Measurements from ENCODE around the gene DTNA. TPM values are rescaled to one million over a fixed set of nuclear protein-coding genes. Genes with fewer than 3 reads are reported as not detected.

The DTNA gene
- total RNA-seq, 4 donors from 2014 or later, result 110 to 254 (median 204) TPM

DNA sequence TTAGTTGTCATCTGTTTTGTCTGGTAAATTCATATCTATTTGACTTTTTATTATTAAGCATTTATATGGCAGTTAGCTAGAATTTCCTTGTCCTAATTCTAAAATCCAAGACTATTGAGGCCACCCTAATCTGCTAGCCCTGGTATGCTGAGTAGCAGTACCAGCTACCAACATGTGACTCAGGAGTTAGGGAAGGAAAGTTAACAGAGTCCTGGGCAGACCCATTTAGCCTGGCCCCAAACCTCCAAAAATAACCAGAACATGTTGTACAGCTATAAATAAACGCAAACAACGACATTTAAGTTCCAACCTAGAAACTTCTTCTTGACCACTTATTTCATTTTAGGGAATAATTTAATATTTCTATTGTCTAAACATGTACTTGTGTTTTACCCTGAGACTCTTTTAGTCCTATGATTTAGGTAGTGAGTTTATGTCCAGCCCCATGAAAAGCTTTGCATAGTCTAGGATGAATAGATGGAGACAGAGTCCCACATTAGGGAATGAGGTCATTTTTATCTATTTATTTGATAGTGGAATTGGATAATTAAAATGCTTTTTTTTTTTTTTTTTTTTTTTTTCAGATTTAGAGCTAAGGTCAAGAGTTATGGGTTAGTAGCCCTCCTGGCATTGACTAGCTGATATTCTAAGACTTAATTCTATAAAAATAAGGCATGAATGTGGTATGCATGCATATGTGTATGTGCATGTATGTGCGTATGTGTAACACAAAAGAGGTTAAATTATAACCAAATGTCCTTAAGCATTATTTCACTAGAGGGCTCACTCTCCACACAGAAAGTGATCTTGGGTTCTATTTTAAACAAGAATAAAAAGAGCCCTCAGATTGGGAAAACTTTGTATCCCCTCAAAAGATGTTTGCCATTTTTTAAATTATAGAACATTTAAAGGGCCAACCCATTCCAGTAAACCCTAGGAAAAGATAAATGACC lies 171.1 kb downstream of the DTNA start:
- no peak for TF ChIP-seq EP300 (IDR thresholded peaks at IDR 0.05)
- no peak for TF ChIP-seq POLR2AphosphoS5 (IDR thresholded peaks at IDR 0.05)
- no peak for TF ChIP-seq POLR2A (IDR thresholded peaks at IDR 0.05)
- TF ChIP-seq, protein P1, sequence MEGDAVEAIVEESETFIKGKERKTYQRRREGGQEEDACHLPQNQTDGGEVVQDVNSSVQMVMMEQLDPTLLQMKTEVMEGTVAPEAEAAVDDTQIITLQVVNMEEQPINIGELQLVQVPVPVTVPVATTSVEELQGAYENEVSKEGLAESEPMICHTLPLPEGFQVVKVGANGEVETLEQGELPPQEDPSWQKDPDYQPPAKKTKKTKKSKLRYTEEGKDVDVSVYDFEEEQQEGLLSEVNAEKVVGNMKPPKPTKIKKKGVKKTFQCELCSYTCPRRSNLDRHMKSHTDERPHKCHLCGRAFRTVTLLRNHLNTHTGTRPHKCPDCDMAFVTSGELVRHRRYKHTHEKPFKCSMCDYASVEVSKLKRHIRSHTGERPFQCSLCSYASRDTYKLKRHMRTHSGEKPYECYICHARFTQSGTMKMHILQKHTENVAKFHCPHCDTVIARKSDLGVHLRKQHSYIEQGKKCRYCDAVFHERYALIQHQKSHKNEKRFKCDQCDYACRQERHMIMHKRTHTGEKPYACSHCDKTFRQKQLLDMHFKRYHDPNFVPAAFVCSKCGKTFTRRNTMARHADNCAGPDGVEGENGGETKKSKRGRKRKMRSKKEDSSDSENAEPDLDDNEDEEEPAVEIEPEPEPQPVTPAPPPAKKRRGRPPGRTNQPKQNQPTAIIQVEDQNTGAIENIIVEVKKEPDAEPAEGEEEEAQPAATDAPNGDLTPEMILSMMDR (IDR thresholded peaks at IDR 0.05), result no peak
- H3K27ac ChIP-seq, result peak overlapping the region; percentile 15 to 54 (median 48)
- ATAC-seq, result peak; percentile 58
- H3K9me3 ChIP-seq, result no peaks in the 10 kb centered on the region
- no peak overlapping the region for H3K4me3 ChIP-seq
- 61 to 62% methylated on average over 3 of the region's 3 CpGs for WGBS, 2 donors (ENCODE audit: low coverage in 1 of 2)
- no peaks in the 10 kb centered on the region for H3K27me3 ChIP-seq
- H3K4me1 ChIP-seq, result peaks cover 3 to 16% (median 6%) of the 10 kb centered on the region in 3 donors
- peaks cover 0 to 70% of the 10 kb centered on the region in 2 donors for H3K36me3 ChIP-seq

DNA sequence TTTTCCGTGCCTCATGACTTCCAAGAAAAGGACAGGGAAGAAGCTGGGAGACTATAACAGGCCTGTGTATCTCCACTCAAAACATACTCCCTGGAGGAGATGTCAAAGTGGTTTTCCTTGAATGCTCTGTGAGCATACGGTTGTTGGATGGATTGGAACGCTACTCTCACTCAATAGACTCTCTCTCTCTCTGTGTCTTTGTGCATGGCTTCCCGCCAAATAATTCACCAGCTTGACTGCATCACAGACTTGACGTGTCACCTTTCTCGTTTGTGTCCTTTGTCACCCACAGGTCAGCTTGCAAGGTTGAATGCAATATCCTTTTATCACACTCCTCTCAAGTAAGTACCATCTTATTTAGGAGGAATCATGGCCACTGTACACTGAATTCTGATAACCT lies 174.3 kb downstream of the DTNA start:
- 89 to 92% methylated on average over 5 to 6 of the region's 6 CpGs for WGBS, 2 donors (ENCODE audit: low coverage in 1 of 2)
- no peaks in the 10 kb centered on the region for H3K9me3 ChIP-seq
- no peak overlapping the region for H3K4me3 ChIP-seq
- ATAC-seq, result no peak
- H3K4me1 ChIP-seq, result peaks cover 3 to 16% (median 6%) of the 10 kb centered on the region in 3 donors
- no peak overlapping the region for H3K27ac ChIP-seq
- peaks cover 0 to 82% of the 10 kb centered on the region in 2 donors for H3K36me3 ChIP-seq
- TF ChIP-seq POLR2A (IDR thresholded peaks at IDR 0.05) (no peak), EP300 (IDR thresholded peaks at IDR 0.05) (no peak), POLR2AphosphoS5 (IDR thresholded peaks at IDR 0.05) (no peak)
- TF ChIP-seq, protein P1 (IDR thresholded peaks at IDR 0.05), result no peak
- H3K27me3 ChIP-seq, result no peaks in the 10 kb centered on the region

DNA sequence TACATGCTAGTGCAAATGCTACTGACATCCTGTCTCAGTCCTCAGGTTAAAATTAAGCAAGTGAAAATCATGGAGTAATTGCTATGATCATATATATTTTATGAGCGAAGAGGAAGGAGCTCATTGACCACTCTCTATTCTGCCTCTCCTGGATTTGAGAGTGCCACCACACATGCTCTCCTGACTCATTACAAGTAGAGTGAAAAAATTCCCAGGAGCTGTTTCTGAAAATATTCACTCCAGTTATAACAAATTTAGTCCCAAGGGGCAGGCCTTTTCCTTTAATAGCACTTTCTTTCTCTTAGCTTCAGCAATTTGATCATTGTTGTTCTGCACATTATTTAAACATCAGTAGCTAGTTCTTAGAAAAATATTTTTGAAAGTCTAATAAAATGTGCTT lies 176.1 kb downstream of the DTNA start:
- no peak for TF ChIP-seq POLR2AphosphoS5 (IDR thresholded peaks at IDR 0.05)
- TF ChIP-seq, protein P1 (IDR thresholded peaks at IDR 0.05), result no peak
- no peak for TF ChIP-seq EP300 (IDR thresholded peaks at IDR 0.05)
- TF ChIP-seq POLR2A (IDR thresholded peaks at IDR 0.05), result no peak
- Histone ChIP-seq H3K36me3 (peaks cover 0 to 95% of the 10 kb centered on the region in 2 donors), H3K9me3 (no peaks in the 10 kb centered on the region), H3K4me1 (peaks cover 0 to under 1% (median 0%) of the 10 kb centered on the region in 3 donors), H3K27ac (no peak overlapping the region), H3K27me3 (no peaks in the 10 kb centered on the region), H3K4me3 (no peak overlapping the region)
- 100% methylated on average over 1 of the region's 1 CpG for WGBS, 2 donors (ENCODE audit: low coverage in 1 of 2)
- ATAC-seq, result no peak

DNA sequence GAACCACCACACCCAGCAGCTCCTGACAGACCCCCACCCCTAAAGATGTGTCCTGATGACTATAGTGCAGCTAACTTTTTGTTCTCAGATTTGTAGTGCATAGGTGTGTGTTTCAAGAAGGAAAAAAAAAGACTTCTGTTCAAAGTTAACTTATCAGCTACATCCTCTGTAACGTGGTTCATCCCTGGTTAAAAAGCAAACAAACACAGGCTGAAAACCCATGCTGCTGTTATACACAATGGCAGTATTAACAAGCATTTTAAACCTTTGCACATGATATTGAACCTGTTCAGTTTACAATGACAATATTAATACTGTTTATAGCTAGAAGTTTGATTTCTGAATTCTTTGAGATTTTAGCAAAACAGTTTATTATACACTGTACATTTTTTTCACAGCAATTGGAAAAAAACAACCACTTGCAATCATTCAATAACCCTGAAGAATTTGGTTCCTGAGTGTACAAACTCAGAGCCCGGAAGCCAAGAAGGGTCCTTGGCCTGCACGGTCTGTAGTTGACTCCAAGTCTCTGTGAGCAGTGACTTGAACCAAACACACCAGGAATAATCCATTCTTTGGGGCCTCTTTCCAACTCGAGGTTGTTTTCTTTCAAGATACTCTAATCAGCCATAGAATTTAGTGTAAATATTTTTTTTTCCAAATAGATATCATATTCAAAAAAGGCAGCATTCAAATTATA lies 177.9 kb downstream of the DTNA start:
- H3K4me1 ChIP-seq, result no peaks in the 10 kb centered on the region
- H3K27ac ChIP-seq, result no peak overlapping the region
- no peaks in the 10 kb centered on the region for H3K27me3 ChIP-seq
- 49 to 66% methylated on average over 3 to 4 of the region's 4 CpGs for WGBS, 2 donors (ENCODE audit: low coverage in 1 of 2)
- peaks cover 0 to 99% of the 10 kb centered on the region in 2 donors for H3K36me3 ChIP-seq
- no peak overlapping the region for H3K4me3 ChIP-seq
- ATAC-seq, result no peak
- H3K9me3 ChIP-seq, result no peaks in the 10 kb centered on the region
- TF ChIP-seq, protein P1 (IDR thresholded peaks at IDR 0.05), result no peak
- no peak for TF ChIP-seq POLR2A (IDR thresholded peaks at IDR 0.05)
- no peak for TF ChIP-seq EP300 (IDR thresholded peaks at IDR 0.05)
- TF ChIP-seq POLR2AphosphoS5 (IDR thresholded peaks at IDR 0.05), result no peak

All from gastroesophageal sphincter (tissue), 4 donors.